ENCODE measurements around the gene GNAZ. TPM values are rescaled to one million over a fixed set of nuclear protein-coding genes. Genes with fewer than 3 reads are reported as not detected.

The GNAZ gene
- total RNA-seq, 1 experiment from 2014 or later = 11.1 TPM

DNA sequence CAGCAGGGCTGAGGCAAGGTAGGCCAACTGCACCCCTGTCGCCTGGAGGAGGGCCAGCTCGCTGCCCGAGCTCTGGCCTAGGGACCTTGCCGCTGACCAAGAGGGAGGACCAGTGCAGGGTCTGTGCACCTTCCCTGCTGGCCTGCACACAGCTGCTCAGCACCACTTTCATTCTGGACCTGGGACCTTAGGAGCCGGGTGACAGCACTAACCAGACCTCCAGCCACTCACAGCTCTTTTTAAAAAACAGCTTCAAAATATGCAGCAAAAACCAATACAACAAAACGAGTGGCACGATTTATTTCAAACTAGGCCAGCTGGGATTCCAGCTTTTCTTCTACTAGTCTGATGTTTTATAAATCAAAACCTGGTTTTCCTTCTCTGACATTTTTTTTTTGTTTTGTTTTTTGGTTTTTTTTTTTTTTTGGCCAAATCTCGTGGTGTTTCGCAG is 53.5 kb downstream of the GNAZ start:
- intact Hi-C loops (cut with micrococcal nuclease) = no loop called here
- Histone ChIP-seq H4K20me1 (ENCODE audit: insufficient read depth) (no peaks in the 10 kb centered on the region), H3K36me3 (ENCODE audit: control insufficient read depth in 1 of 2, insufficient read depth in 2 of 2, low read length in 2 of 2) (no peaks in the 10 kb centered on the region), H3K27ac (ENCODE audit: low read depth, low read length) (no peak overlapping the region), H3K79me2 (ENCODE audit: insufficient read depth, low read length) (no peaks in the 10 kb centered on the region), H3K9me3 (ENCODE audit: control insufficient read depth in 1 of 2, insufficient read depth in 1 of 2, low read depth in 1 of 2, low read length in 2 of 2) (no peaks in the 10 kb centered on the region), H3K9me2 (ENCODE audit: insufficient read depth) (no peaks in the 10 kb centered on the region), H3K4me3 (replicated peaks in 1 of 2; ENCODE audit: low read depth in 1 of 2, low read length in 2 of 2) (no peak overlapping the region), H3K4me1 (ENCODE audit: control insufficient read depth in 1 of 2, insufficient read depth in 2 of 2, low read length in 2 of 2) (0 out of 4 replicates have a peak, but pooled peaks cover 0 to 2% of the 10 kb centered on the region in 2 experiments), H2AFZ (ENCODE audit: low read depth, low read length, poor library complexity, severe bottlenecking) (no peak overlapping the region), H3K9ac (ENCODE audit: low read length) (no peak overlapping the region), H3K27me3 (ENCODE audit: insufficient read depth, low read length) (no peaks in the 10 kb centered on the region), H3K4me2 (ENCODE audit: low read length) (no peak overlapping the region)
- ChIA-PET POLR2A (no interaction called here), CTCF (interaction anchor here (1.6 kb wide), 1 partner anchor 164 kb away, joined by 12 read pairs; no protein-coding TSS in a partner anchor), RAD21 (ENCODE audit: low non-redundant PET in 1 of 2, low total read pairs in 2 of 2, uncharacterized antibody in 2 of 2, unreplicated experiment in 2 of 2) (no interaction called here)
- no TSS peak for BruUV-seq (replicated peaks)
- no peak for TF ChIP-seq SIN3A (IDR thresholded peaks at IDR 0.05; ENCODE audit: low read depth)
- TF ChIP-seq, protein P1, sequence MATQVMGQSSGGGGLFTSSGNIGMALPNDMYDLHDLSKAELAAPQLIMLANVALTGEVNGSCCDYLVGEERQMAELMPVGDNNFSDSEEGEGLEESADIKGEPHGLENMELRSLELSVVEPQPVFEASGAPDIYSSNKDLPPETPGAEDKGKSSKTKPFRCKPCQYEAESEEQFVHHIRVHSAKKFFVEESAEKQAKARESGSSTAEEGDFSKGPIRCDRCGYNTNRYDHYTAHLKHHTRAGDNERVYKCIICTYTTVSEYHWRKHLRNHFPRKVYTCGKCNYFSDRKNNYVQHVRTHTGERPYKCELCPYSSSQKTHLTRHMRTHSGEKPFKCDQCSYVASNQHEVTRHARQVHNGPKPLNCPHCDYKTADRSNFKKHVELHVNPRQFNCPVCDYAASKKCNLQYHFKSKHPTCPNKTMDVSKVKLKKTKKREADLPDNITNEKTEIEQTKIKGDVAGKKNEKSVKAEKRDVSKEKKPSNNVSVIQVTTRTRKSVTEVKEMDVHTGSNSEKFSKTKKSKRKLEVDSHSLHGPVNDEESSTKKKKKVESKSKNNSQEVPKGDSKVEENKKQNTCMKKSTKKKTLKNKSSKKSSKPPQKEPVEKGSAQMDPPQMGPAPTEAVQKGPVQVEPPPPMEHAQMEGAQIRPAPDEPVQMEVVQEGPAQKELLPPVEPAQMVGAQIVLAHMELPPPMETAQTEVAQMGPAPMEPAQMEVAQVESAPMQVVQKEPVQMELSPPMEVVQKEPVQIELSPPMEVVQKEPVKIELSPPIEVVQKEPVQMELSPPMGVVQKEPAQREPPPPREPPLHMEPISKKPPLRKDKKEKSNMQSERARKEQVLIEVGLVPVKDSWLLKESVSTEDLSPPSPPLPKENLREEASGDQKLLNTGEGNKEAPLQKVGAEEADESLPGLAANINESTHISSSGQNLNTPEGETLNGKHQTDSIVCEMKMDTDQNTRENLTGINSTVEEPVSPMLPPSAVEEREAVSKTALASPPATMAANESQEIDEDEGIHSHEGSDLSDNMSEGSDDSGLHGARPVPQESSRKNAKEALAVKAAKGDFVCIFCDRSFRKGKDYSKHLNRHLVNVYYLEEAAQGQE (IDR thresholded peaks at IDR 0.05; ENCODE audit: low read depth) = no peak
- TF ChIP-seq TCF7L2 (IDR thresholded peaks at IDR 0.05; ENCODE audit: borderline replicate concordance, extremely low read depth, insufficient read depth, insufficient read length) = no peak
- TF ChIP-seq, protein P2, sequence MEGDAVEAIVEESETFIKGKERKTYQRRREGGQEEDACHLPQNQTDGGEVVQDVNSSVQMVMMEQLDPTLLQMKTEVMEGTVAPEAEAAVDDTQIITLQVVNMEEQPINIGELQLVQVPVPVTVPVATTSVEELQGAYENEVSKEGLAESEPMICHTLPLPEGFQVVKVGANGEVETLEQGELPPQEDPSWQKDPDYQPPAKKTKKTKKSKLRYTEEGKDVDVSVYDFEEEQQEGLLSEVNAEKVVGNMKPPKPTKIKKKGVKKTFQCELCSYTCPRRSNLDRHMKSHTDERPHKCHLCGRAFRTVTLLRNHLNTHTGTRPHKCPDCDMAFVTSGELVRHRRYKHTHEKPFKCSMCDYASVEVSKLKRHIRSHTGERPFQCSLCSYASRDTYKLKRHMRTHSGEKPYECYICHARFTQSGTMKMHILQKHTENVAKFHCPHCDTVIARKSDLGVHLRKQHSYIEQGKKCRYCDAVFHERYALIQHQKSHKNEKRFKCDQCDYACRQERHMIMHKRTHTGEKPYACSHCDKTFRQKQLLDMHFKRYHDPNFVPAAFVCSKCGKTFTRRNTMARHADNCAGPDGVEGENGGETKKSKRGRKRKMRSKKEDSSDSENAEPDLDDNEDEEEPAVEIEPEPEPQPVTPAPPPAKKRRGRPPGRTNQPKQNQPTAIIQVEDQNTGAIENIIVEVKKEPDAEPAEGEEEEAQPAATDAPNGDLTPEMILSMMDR (IDR thresholded peaks at IDR 0.05 in 2 of 3, conservative IDR thresholded peaks at IDR 0.05 in 1 of 3; ENCODE audit: borderline replicate concordance in 1 of 3, insufficient read depth in 1 of 3, low read depth in 2 of 3, low read length in 2 of 3) = no peak
- TF ChIP-seq ZBTB33 (IDR thresholded peaks at IDR 0.05; ENCODE audit: extremely low read depth, insufficient replicate concordance, low read length) = no peak
- no peak for TF ChIP-seq EGR1 (IDR thresholded peaks at IDR 0.05; ENCODE audit: low read depth)
- no peak for TF ChIP-seq POLR2AphosphoS5 (IDR thresholded peaks at IDR 0.05; ENCODE audit: low read depth, low read length)
- no peak for TF ChIP-seq CEBPB (IDR thresholded peaks at IDR 0.05; ENCODE audit: low read depth)
- DNase-seq (ENCODE audit: low read depth, low spot score) (no peak), ATAC-seq (no peak)

Data from HCT116 (cell line).